Upper lobe of left lung (tissue), 4 donors: Measurements from ENCODE around the gene KCNAB1.

Experiments used
- EP300 ChIP-seq, 4 donors: sonication (generic); formaldehyde crosslinking; IDR thresholded peaks; one replicate each; pipeline ENCODE4 v1.5.1; 2017; ENCODE audit warnings: antibody characterized with exemption in 4 of 4, control low read depth in 2 of 4
- POLR2A ChIP-seq, 4 donors: fragments of 450-650 bp; IDR thresholded peaks; one replicate each; pipeline ENCODE4 v1.5.1; 2016 to 2017; ENCODE audit warnings: antibody characterized with exemption in 4 of 4, mild to moderate bottlenecking in 2 of 4
- POLR2AphosphoS5 ChIP-seq, 2 donors: sonication (generic); formaldehyde crosslinking; IDR thresholded peaks; one replicate each; pipeline ENCODE4 v1.5.1; 2017; ENCODE audit warnings: antibody characterized with exemption in 2 of 2
- TF ChIP-seq, protein P1 (sequence below), 6 experiments: fragments of 450-650 bp in 4 of 6; fragments of 200-600 bp in 2 of 6; sonication (generic) in 2 of 6; IDR thresholded peaks; one replicate each; pipeline ENCODE4 v1.5.1; 2016 to 2019; ENCODE audit warnings: antibody characterized with exemption in 6 of 6

DNA sequence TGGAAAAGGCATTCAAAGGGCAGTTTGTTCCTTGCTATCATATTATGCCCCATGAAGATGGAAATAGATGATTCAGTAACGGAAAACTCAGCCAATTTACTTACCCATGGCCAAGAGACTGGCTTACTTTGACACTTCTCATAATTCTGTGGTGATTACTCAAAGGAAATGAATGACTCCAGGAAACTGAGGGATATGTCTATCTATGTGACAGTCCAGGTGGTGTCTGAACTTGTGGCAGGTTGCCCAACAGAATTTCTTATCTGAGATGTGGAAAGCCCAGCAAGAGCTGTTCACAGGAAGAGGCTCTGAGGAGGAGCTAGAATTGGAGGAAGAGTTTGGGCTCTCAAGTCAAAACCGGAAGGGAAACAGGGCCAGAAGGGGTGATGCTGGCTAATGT, 91.2 kb downstream of the KCNAB1 start:
- TF ChIP-seq POLR2A (IDR thresholded peaks at IDR 0.05): no peak
- TF ChIP-seq, protein P1, sequence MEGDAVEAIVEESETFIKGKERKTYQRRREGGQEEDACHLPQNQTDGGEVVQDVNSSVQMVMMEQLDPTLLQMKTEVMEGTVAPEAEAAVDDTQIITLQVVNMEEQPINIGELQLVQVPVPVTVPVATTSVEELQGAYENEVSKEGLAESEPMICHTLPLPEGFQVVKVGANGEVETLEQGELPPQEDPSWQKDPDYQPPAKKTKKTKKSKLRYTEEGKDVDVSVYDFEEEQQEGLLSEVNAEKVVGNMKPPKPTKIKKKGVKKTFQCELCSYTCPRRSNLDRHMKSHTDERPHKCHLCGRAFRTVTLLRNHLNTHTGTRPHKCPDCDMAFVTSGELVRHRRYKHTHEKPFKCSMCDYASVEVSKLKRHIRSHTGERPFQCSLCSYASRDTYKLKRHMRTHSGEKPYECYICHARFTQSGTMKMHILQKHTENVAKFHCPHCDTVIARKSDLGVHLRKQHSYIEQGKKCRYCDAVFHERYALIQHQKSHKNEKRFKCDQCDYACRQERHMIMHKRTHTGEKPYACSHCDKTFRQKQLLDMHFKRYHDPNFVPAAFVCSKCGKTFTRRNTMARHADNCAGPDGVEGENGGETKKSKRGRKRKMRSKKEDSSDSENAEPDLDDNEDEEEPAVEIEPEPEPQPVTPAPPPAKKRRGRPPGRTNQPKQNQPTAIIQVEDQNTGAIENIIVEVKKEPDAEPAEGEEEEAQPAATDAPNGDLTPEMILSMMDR (IDR thresholded peaks at IDR 0.05): no peak
- no peak for TF ChIP-seq POLR2AphosphoS5 (IDR thresholded peaks at IDR 0.05)
- TF ChIP-seq EP300 (IDR thresholded peaks at IDR 0.05): no peak
